Mesenteric fat pad (tissue), 1 donor: ENCODE data around the gene PTPRD. TPM values are rescaled to one million over a fixed set of nuclear protein-coding genes. Genes with fewer than 3 reads are reported as not detected.

Source experiments
- DNase-seq: peaks from one replicate; pipeline ENCODE4 v3.0.0-alpha.2; 2020; ENCODE audit warnings: low spot score
- total RNA-seq: library from RNA; stranded (reverse); fragmentation: NEBNext Ultra II Directional; extraction: Animal tissue kit (Norgen Biotek cat#: 25700); gene quantifications from one replicate; pipeline ENCODE4 v1.2.1, GENCODE V29; 2021
- donor health status: DM: yes; HTN: yes; CAD: no.

The PTPRD gene
- total RNA-seq, 1 donor from 2014 or later = 18.0 TPM

GRCh38 chr9:8419596-8420275, 2193.1 kb downstream of the PTPRD start:
- DNase-seq = no peak

GRCh38 chr9:8417341-8417740, 2195.5 kb downstream of the PTPRD start:
- no peak for DNase-seq

- DNase-seq = no peak
These were observed 2200.5 kb downstream of the PTPRD start for GRCh38 chr9:8412327-8412726.

GRCh38 chr9:8408575-8409190, 2204.1 kb downstream of the PTPRD start:
- no peak for DNase-seq

GRCh38 chr9:8401961-8402705, 2210.7 kb downstream of the PTPRD start:
- no peak for DNase-seq

- no peak for DNase-seq
These were observed 2212.4 kb downstream of the PTPRD start for GRCh38 chr9:8400378-8400777.

GRCh38 chr9:8395022-8395421, 2217.8 kb downstream of the PTPRD start:
- no peak for DNase-seq

GRCh38 chr9:8394341-8394740, 2218.5 kb downstream of the PTPRD start:
- DNase-seq = no peak

- no peak for DNase-seq
These were observed 2219.9 kb downstream of the PTPRD start for GRCh38 chr9:8392866-8393265.

- no peak for DNase-seq
These were observed 2221.2 kb downstream of the PTPRD start for GRCh38 chr9:8391566-8391965.

- DNase-seq = no peak
These were observed 2221.7 kb downstream of the PTPRD start for GRCh38 chr9:8391132-8391531.

GRCh38 chr9:8390571-8390970, 2222.2 kb downstream of the PTPRD start:
- DNase-seq = no peak

GRCh38 chr9:8389531-8389930, 2223.3 kb downstream of the PTPRD start:
- DNase-seq = no peak

GRCh38 chr9:8388132-8388531, 2224.7 kb downstream of the PTPRD start:
- no peak for DNase-seq

GRCh38 chr9:8384091-8384490, 2228.7 kb downstream of the PTPRD start:
- DNase-seq = no peak

GRCh38 chr9:8382777-8383527, 2229.8 kb downstream of the PTPRD start:
- no peak for DNase-seq

GRCh38 chr9:8382266-8382665, 2230.5 kb downstream of the PTPRD start:
- DNase-seq = no peak

- DNase-seq = no peak
These were observed 2231.2 kb downstream of the PTPRD start for GRCh38 chr9:8381601-8382000.

GRCh38 chr9:8374471-8374870, 2238.3 kb downstream of the PTPRD start:
- no peak for DNase-seq

- no peak for DNase-seq
These were observed 2241.1 kb downstream of the PTPRD start for GRCh38 chr9:8371686-8372085.

- DNase-seq = no peak
These were observed 2246.5 kb downstream of the PTPRD start for GRCh38 chr9:8366161-8366926.
